Measurements from ENCODE around the gene LYPD6.

GRCh38 chr2:149507974-149508373 is 177.6 kb downstream of the LYPD6 start:
- TF ChIP-seq EZH2 (IDR thresholded peaks at IDR 0.05; ENCODE audit: low read depth, unreplicated experiment) (no peak), JUNB (IDR thresholded peaks at IDR 0.05; ENCODE audit: unreplicated experiment) (no peak), POLR2AphosphoS5 (IDR thresholded peaks at IDR 0.05; ENCODE audit: low read depth) (no peak), CREB1 (CRISPR knock-in tag; IDR thresholded peaks at IDR 0.05; ENCODE audit: low read depth) (no peak), ZNF114 (CRISPR knock-in tag; IDR thresholded peaks at IDR 0.05) (no peak), ETS1 (IDR thresholded peaks at IDR 0.05) (no peak)
- TF ChIP-seq, protein P1, sequence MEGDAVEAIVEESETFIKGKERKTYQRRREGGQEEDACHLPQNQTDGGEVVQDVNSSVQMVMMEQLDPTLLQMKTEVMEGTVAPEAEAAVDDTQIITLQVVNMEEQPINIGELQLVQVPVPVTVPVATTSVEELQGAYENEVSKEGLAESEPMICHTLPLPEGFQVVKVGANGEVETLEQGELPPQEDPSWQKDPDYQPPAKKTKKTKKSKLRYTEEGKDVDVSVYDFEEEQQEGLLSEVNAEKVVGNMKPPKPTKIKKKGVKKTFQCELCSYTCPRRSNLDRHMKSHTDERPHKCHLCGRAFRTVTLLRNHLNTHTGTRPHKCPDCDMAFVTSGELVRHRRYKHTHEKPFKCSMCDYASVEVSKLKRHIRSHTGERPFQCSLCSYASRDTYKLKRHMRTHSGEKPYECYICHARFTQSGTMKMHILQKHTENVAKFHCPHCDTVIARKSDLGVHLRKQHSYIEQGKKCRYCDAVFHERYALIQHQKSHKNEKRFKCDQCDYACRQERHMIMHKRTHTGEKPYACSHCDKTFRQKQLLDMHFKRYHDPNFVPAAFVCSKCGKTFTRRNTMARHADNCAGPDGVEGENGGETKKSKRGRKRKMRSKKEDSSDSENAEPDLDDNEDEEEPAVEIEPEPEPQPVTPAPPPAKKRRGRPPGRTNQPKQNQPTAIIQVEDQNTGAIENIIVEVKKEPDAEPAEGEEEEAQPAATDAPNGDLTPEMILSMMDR (conservative IDR thresholded peaks at IDR 0.05; ENCODE audit: low read depth in 2 of 2): no peak

All from GM23338 (cell line).